Esophagus squamous epithelium (tissue), 4 donors: ENCODE measurements around the gene PNO1.

ENCODE experiments used
- CTCF ChIP-seq, 6 experiments: fragments of 450-650 bp in 4 of 6; fragments of 200-600 bp in 2 of 6; sonication (generic) in 2 of 6; IDR thresholded peaks; one replicate each; pipeline ENCODE4 v1.5.1; 2016 to 2019; ENCODE audit warnings: antibody characterized with exemption in 6 of 6, mild to moderate bottlenecking in 4 of 6, moderate library complexity in 4 of 6
- POLR2A ChIP-seq, 4 donors: fragments of 450-650 bp; IDR thresholded peaks; one replicate each; pipeline ENCODE4 v1.6.1; 2017; ENCODE audit warnings: antibody characterized with exemption in 4 of 4, mild to moderate bottlenecking in 4 of 4, moderate library complexity in 3 of 4

- TF ChIP-seq CTCF (IDR thresholded peaks at IDR 0.05) (no peak), POLR2A (IDR thresholded peaks at IDR 0.05) (no peak)
Measured at GRCh38 chr2:68125821-68126220, 31.9 kb upstream of the PNO1 start.
